Stimulated activated CD4-positive, alpha-beta T cell treated with anti-CD3 and anti-CD28 coated beads, TNF-alpha, amount 100 ng/mL, for 24 hours (primary cell): ENCODE results near the gene NFATC1.

Experiments used
- DNase-seq, 3 experiments: peaks; one replicate each; pipeline ENCODE4 v3.0.0-alpha.2; 2020; ENCODE audit warnings: low read depth in 3 of 3

Gene NFATC1

DNA sequence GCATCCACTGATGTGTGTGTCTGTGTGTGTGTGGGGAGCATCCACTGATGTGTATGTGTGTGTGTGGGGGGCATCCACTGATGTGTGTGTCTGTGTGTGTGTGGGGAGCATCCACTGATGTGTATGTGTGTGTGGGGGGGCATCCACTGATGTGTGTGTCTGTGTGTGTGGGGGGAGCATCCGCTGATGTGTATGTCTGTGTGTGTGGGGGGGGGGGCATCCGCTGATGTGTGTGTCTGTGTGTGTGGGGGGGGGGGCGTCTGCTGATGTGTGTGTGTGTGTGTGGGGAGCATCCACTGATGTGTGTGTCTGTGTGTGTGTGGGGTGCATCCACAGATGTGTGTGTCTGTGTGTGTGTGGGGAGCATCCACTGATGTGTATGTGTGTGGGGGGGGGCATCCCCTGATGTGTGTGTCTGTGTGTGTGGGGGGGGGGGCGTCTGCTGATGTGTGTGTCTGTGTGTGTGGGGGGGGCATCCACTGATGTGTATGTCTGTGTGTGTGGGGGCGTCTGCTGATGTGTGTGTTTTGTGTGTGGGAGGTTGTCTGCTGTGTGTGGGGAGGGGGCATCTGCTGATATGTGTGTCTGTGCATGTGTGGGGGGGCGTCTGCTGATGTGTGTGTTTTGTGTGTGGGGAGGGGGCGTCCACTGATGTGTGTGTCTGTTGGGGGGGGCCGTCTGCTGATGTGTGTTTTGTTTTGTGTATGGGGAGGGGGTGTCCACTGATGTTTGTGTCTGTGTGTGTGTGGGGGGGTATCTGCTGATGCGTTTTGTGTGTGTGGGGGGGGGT lies 125.9 kb downstream of the NFATC1 start:
- no peak for DNase-seq

DNA sequence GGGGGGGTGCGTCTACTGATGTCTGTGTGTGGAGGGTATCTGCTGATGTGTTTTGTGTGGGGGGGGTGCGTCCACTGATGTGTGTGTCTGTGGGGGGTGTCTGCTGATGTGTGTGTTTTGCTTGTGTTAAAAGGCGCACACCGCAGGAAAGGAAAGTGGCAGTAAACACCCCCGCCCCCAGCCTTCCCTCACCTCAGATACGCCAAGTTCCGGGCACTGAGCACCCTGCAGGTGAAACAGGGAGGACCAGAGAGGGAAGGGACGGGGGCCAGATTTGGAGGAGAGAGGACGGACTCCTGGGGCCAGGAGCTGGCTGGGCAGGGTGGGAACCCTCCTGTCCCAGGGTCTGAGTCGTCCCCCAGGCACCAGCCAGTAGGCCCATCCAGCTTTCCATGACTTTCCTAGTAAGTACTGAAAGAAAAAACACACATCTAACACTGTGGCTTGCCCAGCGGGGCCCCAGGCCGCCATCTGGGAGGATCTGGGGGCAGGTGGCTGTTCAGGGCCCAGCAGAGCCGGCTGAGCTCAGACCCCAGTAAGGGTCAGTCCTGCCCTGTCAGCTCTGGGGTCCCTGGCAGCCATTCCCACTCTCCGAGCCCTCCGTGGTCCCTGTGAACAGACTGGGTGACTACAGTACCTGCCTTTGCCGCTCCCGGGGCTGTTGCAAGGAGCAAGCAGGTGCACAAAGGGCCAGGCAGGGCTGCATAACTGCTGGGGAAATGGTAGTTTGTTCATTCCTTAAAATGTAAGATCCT lies 126.9 kb downstream of the NFATC1 start:
- DNase-seq, result peak in 2 of 3 experiments; percentile 31 to 73

DNA sequence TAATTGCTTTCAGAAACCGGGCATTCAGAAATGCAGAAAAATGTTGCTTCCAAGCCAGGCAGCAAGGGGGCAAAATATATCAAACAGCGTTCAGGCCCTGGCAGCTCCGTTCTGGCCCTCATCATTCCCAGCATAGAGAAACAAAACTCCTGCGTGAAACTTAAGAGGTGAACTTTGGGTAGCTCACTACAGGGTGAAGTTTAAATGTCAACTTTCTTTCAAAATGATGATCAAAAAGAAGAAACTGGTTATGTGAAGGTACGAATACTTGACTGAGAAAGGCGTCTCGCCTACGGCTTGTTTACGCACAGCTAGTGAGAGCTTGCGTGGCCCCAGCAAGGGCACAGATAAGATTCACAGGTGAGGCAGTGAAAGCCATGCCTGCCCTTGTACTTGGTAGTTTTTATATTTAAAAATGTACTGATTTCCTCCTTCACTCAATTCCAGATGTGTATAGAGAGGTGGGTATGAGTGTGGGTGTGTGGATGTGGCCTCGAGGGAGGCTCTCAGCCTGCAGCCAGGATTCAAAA lies 127.5 kb downstream of the NFATC1 start:
- DNase-seq, result peak; percentile 53 to 70 (median 67)

DNA sequence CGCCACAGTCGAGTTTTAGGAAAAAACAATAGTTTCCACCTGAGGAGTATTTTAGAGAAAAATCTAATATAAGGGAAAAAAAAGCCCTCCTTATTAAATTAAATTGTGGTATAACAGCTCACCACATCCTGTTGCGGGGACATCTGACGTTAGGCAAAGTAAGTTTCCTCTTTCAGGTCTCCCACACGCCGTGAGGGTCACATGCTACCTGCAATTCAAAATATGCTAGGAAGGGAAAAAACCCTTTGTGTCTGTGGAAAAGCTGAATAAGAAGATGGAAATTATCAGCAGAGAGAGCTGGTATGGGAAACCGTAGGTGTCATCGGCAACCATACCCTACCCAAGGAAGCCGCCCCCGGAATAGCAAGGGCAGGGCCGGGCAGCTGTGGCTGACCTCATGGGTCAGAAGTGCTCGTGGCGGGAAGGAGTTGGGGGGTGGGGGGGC lies 128.0 kb downstream of the NFATC1 start:
- DNase-seq, result peak; percentile 62 to 77 (median 72)

DNA sequence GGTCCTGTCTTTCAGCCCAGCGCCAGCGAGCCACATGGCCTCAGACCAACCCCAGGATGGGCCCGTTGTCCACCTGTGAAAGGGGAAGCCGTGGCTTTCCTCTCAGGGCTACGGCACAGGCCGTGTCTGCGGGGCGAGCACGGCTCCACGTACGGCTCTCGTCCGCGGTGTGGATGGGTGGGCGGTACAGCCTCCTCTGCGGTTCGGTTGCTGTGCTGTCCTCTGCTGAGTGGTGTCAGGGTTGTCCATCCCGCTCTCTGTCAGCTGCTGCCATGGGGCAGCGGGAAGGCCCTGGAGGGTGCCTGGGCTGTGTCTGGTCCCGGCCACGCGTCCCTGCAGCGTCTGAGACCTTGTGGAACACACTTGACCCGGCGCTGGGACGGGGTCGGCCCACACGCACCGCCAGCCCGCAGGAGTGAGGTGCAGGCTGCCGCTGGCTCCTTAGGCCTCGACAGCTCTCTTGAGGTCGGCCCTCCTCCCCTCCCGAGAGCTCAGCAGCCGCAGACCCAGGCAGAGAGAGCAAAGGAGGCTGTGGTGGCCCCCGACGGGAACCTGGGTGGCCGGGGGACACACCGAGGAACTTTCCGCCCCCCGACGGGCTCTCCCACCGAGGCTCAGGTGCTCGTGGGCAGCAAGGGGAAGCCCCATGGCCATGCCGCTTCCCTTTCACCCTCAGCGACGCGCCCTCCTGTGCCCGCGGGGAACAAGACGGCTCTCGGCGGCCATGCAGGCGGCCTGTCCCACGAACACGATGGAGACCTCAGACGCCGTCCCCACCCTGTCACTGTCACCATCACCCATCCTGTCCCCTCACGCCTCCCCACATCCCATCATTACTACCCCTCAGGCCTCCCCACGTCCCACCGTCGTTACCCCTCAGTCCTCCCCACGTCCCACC lies 128.7 kb downstream of the NFATC1 start:
- peak in 1 of 3 experiments; percentile 66 for DNase-seq

DNA sequence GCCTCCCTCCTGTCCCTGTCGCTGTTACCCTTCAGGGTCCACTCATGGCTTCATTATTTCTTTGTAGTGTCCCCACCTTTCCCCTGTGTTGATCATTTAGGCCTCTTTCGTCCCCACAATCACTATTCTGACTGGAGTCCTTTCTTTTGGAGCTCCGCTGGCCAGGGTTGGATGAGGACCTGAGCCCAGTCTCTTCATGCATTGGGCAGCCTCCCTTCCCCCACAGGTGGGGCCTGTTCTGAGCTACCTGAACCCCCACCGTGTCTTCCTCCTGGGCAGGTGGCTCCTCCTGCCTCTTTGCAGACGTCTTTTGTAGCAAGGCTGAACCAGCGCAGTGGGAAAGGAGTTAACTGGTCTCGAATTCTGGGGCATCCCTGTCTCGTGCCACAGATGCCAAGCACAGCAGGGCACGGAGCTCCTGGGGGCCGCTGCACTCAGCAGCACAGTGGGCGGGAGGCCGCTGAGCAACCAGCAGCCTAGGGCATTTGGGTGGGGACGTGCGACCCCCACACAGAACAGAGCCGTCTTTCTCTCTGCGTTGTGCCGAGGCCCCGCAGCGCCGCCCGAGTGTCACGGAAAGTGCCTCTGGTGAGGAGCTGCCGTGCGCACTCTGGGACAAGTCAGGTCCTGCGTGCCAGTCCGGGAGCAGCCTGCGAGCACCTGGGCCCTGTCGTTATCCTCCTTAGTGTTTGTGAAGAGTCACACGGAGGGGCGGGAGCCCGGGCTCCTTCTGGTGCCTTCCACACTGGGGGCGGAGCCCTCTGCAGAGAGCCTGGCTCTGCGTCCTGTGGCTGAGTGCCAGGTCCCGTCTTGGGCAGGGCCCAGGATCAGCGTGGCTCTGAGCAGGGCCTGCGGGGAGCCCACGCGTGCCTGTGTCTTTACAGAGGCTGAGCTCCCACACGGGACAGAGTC lies 130.1 kb downstream of the NFATC1 start:
- DNase-seq, result no peak

DNA sequence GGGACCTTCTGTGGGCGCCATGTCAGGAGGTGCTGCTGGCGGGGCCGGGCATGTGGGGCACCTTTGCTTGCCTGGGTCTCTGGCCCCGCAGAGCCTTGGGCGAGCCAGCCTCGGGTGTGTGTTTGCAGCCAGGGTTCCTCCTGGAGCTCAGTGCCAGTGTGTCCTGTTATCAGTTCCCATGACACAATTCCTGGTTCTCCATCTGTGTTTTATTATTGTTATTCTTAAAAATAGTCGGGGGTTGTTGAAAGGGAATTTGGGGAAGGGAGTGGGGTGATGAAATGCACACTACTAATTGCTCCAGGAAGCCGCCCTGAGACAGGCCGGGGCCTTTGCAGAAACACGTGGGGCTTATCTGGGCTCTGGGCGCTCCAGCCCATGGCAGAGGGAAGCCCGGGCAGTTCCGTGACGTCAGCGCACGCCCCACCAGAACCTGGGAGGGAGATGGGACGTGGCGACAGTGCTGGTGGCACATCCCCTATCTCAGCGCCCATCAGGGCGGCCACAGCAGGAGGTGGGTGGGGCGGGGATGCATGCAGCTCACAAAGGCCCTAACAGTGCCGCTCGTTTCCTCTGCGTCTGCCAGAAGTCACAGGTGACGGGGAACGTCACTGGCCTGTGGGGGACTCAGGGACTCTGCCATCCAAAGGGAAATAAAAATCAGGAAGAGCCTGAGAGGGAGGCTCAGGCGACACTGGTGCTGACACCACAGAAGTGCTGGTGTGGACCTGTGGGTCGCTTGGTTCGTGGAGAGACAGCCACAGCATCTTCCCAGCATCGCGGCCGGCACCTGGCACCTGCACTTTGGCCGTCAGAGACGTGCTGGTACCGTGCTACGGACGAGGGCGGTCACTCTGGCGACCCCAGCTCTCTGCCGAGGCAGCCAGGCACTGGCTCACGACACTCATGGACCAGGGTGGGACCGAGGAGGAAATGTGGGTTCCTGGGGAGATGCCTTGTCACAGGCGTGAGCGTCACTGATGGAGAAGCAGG lies 131.0 kb downstream of the NFATC1 start:
- peak in 1 of 3 experiments; percentile 53 for DNase-seq

DNA sequence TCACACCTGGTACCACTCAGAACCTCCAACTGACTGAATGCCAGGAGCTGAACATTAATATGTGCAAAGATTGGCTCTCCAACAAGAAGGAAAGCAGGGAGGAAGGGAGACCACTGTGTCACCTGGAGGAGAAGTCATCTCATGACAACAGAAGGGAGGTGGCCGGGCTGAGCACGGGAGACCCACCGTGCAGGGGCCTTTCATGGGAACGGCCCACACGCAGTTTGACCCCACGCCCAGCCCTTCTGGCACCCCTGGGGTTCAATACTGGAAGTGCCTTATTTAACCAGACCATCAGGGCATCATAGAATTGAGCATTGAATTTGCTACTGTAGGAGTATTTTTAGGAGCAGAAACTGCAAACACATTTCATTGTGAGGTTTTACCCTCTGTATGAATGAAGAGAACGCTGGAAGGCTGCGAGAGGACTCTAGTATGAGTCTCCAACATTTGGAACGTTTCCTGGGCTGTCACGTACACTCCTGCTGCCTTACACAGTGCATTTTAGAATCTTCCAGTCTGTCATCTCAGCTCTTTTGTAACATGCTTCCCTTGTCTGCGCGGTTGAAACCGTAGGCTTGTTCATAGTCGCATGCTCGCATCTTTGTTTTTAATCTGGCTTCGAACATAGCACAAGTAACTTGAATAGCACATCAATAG lies 132.1 kb downstream of the NFATC1 start:
- no peak for DNase-seq

DNA sequence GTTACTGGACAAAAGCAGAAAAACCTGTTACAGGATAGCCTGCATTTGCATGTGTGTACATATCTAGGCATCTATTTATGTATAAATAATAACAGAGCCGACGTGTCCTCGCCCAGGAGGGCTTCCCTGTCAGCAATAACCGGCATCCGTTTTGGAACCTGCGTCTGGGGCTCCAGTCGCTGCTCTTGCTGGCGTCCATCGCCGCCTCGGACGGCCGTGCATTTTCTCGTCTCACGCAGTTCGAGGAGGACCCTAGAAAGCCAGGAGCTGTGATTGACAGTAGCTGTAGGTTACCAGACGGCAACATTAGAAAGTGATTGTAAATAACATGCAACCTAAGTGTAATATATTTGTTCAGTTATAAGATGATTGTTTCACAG lies 132.6 kb downstream of the NFATC1 start:
- DNase-seq, result no peak

DNA sequence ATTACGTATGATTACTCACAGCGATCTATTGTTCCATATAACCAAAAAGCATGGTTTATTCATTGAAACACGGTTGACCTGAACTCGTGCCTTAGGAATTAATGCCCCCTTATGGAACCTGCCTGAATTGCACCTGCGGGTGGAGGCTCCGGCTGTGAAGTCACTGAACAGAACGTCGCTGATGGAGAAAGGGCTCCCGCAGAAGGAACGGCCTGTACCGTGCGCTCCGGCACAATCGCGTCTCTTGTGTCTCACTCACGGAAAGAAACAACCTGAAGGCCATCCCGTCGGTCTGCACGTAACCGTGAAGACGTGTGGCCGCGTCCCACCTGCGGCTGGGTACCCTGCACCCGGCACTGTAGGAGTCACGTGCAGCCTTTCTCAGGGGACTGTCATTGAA lies 133.1 kb downstream of the NFATC1 start:
- peak; percentile 57 to 72 (median 60) for DNase-seq

DNA sequence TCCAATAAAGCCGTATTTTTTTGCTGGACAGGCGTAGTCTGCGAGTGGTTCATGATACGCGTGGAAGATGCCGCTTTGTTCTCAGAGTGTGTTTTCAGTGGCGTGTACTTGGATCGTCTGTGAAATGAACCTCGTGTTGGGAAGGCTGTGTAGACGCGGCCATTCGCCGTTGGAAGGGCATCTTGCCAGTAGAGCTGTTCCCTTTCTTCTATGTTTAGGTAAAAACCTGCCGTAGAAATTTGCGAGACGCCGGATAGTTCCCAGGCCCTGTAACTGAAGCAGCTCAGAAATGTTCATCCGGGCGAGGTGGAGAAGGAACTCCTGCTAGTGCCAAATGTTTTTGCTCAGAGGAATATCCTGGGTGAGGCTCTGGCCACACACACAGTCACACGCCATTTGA lies 133.6 kb downstream of the NFATC1 start:
- DNase-seq, result no peak

DNA sequence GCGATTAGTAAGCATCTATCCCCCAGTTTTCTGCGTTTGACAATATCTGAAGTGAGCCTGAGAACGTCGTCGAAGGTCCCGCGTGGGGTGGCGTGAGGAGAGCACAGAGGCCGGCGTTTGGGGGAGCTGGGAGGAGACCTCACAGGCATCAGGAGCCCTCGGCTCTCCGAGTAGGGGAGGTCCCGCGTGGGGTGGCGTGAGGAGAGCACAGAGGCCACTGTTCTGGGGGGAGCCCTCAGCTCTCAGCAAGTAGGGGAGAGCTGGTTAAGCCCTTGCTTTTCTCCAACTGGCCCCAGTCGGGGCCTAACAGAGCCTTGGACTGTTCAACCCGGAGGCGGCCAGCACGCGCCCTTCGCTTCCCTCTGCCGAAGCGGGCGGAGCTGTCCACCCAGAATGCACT lies 134.3 kb downstream of the NFATC1 start:
- DNase-seq, result no peak

DNA sequence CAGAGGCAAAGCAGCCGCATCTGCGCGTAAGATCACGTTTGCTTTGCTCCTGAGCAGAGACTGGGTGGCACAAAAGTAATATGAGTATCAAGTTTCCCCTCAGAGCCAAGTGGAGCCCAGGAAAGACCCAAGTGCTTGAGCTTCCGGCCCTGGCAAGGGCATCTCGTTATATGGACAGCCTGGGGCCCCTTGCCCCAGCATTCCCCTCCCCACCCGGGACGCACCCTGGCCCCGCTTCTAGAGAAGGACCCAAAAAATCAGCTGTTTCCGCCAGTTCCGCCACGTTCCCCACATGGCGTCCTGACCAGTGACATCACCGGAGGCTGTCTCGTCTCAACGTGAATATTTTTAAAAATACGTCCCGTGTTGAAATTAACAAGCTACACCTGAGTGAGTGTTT lies 135.1 kb downstream of the NFATC1 start:
- no peak for DNase-seq

DNA sequence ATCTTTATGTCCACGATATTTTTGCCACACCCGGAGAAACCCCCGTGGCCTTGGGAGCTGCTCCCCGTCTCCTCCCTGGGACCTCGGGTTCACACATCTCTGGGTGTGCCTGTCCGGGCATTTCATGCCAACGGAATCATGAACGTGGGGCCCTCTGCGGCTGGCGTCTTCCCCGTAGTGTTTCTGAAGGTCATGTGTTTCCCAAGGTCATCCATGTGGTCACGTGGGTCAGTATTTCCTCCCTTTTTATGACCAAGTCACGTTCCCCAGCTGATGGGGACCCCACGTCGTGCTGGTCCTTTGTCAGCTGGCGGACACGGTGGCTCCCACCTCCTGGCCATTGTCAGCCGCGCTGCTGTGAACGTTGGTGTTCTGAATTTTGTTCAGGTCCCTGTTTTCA lies 135.7 kb downstream of the NFATC1 start:
- DNase-seq, result no peak

DNA sequence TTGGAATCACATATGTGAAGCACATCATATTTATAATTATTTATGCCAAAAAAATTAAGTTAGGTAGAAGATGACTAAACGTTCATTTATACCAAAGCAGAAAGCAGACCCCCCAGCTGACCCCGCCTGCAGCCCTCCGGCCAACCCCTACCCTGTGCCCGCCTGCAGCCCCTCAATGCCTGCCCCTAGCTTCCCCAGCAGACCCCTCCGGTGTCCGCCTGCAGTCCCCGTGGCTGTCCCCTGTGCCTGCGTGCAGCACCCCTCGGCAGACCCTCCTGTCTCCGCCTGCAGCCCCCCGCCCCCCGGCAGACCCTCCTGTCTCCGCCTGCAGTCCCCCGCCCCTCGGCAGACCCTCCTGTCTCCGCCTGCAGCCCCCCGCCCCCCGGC lies 136.2 kb downstream of the NFATC1 start:
- DNase-seq, result no peak

DNA sequence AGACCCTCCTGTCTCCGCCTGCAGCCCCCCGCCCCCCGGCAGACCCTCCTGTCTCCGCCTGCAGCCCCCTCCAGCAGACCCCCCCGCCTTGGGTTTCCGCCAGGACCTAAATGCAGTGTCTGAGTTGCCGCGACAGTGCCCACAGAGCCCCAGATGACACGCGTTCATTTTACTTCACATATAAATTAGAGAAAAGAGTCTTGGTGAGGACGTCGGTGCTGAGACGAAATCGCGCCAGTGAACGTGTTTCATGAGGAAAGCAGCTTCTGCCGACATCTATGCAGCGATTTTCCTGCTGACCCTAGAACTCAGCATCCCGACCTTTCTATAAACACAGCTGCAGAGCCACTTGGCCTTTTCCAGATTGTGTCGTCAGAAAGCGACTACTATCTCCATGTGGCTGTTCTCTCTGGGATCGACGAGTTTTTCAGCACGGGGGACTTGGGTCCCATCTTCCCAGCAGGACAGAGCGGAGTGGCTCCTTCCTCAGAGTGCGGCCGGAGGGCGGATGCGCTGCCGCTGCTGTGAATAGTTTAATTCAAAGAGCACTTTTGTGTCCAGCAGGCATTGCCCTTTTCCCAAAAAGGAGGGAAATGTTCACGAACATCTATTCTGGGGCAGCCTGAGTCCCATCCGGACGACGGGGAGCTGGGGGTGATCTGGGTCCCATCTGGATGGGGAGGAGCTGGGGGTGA lies 136.7 kb downstream of the NFATC1 start:
- no peak for DNase-seq

DNA sequence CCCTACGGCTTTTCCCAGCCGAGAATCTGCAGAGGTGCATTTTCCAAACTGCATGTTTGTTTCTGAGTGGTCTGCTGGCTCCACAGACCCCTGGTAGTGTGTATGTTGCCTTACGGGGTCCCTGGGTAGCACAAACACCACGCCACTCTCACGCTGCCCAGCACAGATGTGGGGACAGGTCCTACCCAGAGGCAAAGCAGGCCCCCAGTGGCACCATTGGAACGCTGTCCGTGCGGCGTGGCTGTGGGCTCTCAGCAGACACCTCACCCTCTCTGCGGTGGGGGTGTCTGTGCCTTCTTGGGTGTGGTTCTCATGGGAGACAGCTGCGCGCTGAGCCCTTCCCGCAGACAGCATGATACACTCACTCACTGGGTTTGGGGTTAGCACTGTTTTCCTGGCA lies 137.4 kb downstream of the NFATC1 start:
- no peak for DNase-seq

DNA sequence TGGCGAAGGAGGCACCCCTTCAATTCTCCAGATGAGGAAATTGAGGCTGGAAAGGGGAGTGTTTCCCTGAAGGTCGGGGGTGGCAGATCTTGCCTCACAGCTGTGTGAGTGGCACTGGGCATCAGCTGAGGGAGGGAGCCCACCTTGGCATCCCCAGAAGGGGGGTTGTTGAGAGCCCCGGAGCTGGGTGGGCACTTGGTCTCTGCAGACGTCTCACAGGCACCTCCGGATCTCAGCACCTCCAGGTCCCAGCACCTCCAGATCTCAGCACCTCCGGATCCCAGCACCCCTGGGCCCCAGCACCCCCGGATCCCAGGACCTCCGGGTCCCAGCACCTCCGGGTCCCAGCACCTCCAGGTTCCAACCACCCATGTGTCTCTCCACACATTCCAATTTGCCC lies 137.9 kb downstream of the NFATC1 start:
- no peak for DNase-seq
